ENCODE results near the gene ATP10B. TPM values are rescaled to one million over a fixed set of nuclear protein-coding genes. Genes with fewer than 3 reads are reported as not detected.

ATP10B gene
- total RNA-seq, 2 experiments from 2014 or later, result not detected

DNA sequence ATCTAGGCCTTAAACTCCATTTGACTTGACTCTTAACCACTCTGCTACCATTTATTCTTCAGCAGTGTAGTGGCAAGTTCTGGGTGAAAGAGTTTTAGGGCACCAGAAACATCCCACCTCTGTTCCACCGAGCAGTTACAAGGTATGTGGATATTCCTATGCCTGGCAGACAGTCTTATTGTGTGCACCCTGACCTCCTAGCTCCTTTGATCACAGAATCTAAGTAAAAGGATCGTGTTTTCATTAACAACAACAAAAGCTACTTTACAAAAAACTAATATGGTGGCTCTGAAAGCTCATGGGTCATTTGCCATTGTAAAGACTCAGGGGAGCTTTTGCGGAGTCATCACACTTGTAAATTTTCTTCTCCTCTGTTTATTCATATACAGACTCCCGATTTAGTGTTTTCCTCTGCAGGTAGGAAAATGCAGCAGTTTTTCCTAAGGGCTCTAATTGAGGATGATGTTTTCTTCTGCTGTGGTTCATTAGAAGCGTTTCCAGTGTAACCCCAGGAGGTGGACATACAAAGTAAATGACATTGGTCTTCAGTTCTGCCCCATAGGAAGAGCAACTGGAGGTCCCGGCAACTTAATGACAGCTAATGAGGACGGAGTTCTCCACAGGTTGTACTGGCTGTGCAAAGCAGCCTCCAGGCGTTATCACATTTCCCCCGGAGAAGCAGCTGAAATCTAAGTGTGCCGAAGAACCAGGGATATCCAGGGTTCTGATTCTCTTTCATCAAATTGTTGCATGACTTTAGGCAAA, 78.2 kb downstream of the ATP10B start:
- intact Hi-C loops (cut with micrococcal nuclease; ENCODE audit: unreplicated experiment), result no loop called here
- Histone ChIP-seq H3K79me2 (ENCODE audit: insufficient read depth, low read depth, low read length) (no peaks in the 10 kb centered on the region), H3K9me3 (ENCODE audit: low read length) (no peaks in the 10 kb centered on the region), H3K4me1 (ENCODE audit: insufficient read depth, low read length, poor library complexity, severe bottlenecking) (no peaks in the 10 kb centered on the region), H3K9me2 (ENCODE audit: insufficient read depth, low read length) (no peaks in the 10 kb centered on the region), H3K36me3 (ENCODE audit: insufficient read depth, low read length) (no peaks in the 10 kb centered on the region), H4K20me1 (ENCODE audit: insufficient read depth, low read length) (no peaks in the 10 kb centered on the region), H2AFZ (ENCODE audit: low read length) (no peak overlapping the region), H3K4me2 (ENCODE audit: low read length) (no peak overlapping the region), H3K27ac (ENCODE audit: low read depth, low read length, poor library complexity, severe bottlenecking) (no peak overlapping the region), H3K4me3 (ENCODE audit: low read depth, low read length, poor library complexity, severe bottlenecking) (no peak overlapping the region)
- TF ChIP-seq EZH2phosphoT487 (IDR thresholded peaks at IDR 0.05; ENCODE audit: borderline replicate concordance, low read depth, low read length), result no peak
- TF ChIP-seq, protein P1, sequence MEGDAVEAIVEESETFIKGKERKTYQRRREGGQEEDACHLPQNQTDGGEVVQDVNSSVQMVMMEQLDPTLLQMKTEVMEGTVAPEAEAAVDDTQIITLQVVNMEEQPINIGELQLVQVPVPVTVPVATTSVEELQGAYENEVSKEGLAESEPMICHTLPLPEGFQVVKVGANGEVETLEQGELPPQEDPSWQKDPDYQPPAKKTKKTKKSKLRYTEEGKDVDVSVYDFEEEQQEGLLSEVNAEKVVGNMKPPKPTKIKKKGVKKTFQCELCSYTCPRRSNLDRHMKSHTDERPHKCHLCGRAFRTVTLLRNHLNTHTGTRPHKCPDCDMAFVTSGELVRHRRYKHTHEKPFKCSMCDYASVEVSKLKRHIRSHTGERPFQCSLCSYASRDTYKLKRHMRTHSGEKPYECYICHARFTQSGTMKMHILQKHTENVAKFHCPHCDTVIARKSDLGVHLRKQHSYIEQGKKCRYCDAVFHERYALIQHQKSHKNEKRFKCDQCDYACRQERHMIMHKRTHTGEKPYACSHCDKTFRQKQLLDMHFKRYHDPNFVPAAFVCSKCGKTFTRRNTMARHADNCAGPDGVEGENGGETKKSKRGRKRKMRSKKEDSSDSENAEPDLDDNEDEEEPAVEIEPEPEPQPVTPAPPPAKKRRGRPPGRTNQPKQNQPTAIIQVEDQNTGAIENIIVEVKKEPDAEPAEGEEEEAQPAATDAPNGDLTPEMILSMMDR (conservative IDR thresholded peaks at IDR 0.05; ENCODE audit: low read length), result no peak
- POLR2A ChIA-PET, result interaction anchor here (0.8 to 1.0 kb wide), 2 partner anchors 241 to 242 kb away, joined by 3 read pairs; no protein-coding TSS in a partner anchor
- no TSS peak for BruUV-seq (replicated peaks)
- CTCF ChIA-PET (ENCODE audit: unreplicated experiment), result no interaction called here
- no peak for DNase-seq (ENCODE audit: low spot score)

DNA sequence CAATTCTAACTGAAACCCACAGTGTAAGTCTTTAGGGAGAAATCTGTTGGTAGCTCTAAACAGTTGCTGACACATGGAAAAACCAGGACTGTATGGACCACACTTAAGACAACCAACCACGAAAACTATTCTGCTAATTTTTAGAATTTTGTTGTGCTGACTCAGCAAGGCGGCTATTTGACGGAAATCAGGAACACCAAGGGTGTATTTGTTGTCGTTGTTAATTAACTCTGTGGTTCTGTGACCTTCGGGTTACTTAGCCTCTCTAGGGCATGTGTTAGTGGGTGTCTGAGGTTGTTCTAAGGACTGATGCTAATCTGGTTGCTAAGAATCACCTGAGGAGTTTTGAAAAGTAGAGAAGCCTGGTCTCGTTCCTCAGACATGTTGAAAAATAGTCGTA, 79.2 kb downstream of the ATP10B start:
- no peak overlapping the region for H3K4me3 ChIP-seq (ENCODE audit: low read depth, low read length, poor library complexity, severe bottlenecking)
- H3K4me1 ChIP-seq (ENCODE audit: insufficient read depth, low read length, poor library complexity, severe bottlenecking), result no peaks in the 10 kb centered on the region
- DNase-seq (ENCODE audit: low spot score), result no peak
- intact Hi-C loops (cut with micrococcal nuclease; ENCODE audit: unreplicated experiment), result no loop called here
- TF ChIP-seq, protein P1 (conservative IDR thresholded peaks at IDR 0.05; ENCODE audit: low read length), result no peak
- no peak for TF ChIP-seq EZH2phosphoT487 (IDR thresholded peaks at IDR 0.05; ENCODE audit: borderline replicate concordance, low read depth, low read length)
- H3K9me2 ChIP-seq (ENCODE audit: insufficient read depth, low read length), result no peaks in the 10 kb centered on the region
- BruUV-seq (replicated peaks), result no TSS peak
- H2AFZ ChIP-seq (ENCODE audit: low read length), result no peak overlapping the region
- ChIA-PET POLR2A (interaction anchor here (1.0 kb wide), 1 partner anchor 240 kb away, joined by 3 read pairs; no protein-coding TSS in a partner anchor), CTCF (ENCODE audit: unreplicated experiment) (no interaction called here)
- no peaks in the 10 kb centered on the region for H3K79me2 ChIP-seq (ENCODE audit: insufficient read depth, low read depth, low read length)
- H3K9me3 ChIP-seq (ENCODE audit: low read length), result no peaks in the 10 kb centered on the region
- no peaks in the 10 kb centered on the region for H4K20me1 ChIP-seq (ENCODE audit: insufficient read depth, low read length)
- H3K4me2 ChIP-seq (ENCODE audit: low read length), result no peak overlapping the region
- no peaks in the 10 kb centered on the region for H3K36me3 ChIP-seq (ENCODE audit: insufficient read depth, low read length)
- no peak overlapping the region for H3K27ac ChIP-seq (ENCODE audit: low read depth, low read length, poor library complexity, severe bottlenecking)

DNA sequence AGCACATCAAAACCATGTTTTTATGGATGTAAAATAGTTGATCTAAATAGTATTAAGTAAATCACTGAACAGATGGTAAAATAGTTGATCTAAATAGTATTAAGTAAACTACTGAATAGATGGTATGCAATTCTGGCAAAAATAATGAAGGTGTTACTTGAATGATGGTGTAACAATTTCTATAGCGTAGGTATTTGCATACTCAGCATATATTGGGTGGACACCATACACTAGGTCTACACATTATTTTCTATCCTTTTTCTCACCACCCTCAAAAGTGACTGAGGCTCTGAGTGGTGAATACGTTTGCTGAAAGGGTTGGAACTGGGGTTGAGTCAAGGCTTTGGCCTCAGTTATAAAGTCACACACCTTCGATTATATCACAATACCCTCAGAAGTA, 81.3 kb downstream of the ATP10B start:
- no peak overlapping the region for H3K27ac ChIP-seq (ENCODE audit: low read depth, low read length, poor library complexity, severe bottlenecking)
- no peaks in the 10 kb centered on the region for H3K9me2 ChIP-seq (ENCODE audit: insufficient read depth, low read length)
- POLR2A ChIA-PET, result no interaction called here
- TF ChIP-seq, protein P1 (conservative IDR thresholded peaks at IDR 0.05; ENCODE audit: low read length), result no peak
- no peak for TF ChIP-seq EZH2phosphoT487 (IDR thresholded peaks at IDR 0.05; ENCODE audit: borderline replicate concordance, low read depth, low read length)
- no peaks in the 10 kb centered on the region for H3K4me1 ChIP-seq (ENCODE audit: insufficient read depth, low read length, poor library complexity, severe bottlenecking)
- no peaks in the 10 kb centered on the region for H3K79me2 ChIP-seq (ENCODE audit: insufficient read depth, low read depth, low read length)
- no peaks in the 10 kb centered on the region for H3K9me3 ChIP-seq (ENCODE audit: low read length)
- no TSS peak for BruUV-seq (replicated peaks)
- H4K20me1 ChIP-seq (ENCODE audit: insufficient read depth, low read length), result no peaks in the 10 kb centered on the region
- DNase-seq (ENCODE audit: low spot score), result no peak
- intact Hi-C loops (cut with micrococcal nuclease; ENCODE audit: unreplicated experiment), result no loop called here
- no peak overlapping the region for H2AFZ ChIP-seq (ENCODE audit: low read length)
- no peaks in the 10 kb centered on the region for H3K36me3 ChIP-seq (ENCODE audit: insufficient read depth, low read length)
- H3K4me3 ChIP-seq (ENCODE audit: low read depth, low read length, poor library complexity, severe bottlenecking), result no peak overlapping the region
- CTCF ChIA-PET (ENCODE audit: unreplicated experiment), result no interaction called here
- H3K4me2 ChIP-seq (ENCODE audit: low read length), result no peak overlapping the region
